HepG2 (cell line): ENCODE measurements around the gene NDST1. TPM values are rescaled to one million over a fixed set of nuclear protein-coding genes. Genes with fewer than 3 reads are reported as not detected.

Experiments used
- ATAC-seq: fragments of 200-7000 bp; cut with Tn5 transposase; 3 replicates; pipeline ENCODE4 v1.9.1; 2020; ENCODE audit warnings: mild to moderate bottlenecking, moderate library complexity
- BruUV-seq: library from RNA; stranded (reverse); fragments of 400-500 nt; replicated peaks from 2 replicates; lab custom pipeline; 2021; lab: Mats Ljungman, UMichigan
- CTCF ChIA-PET: fragments of 300-600 bp; formaldehyde crosslinking; extraction: SDS; loops from one replicate; lab custom pipeline; 2021; ENCODE audit warnings: low total read pairs, inconsistent platforms, low intra/inter-chr PET ratio; lab: Yijun Ruan, JAX
- POLR2A ChIA-PET: fragments of 350-600 bp; sonication (Branson Sonifier 250); formaldehyde crosslinking; loops from one replicate; lab custom pipeline; 2020; ENCODE audit warnings: antibody characterized with exemption, inconsistent platforms; lab: Yijun Ruan, JAX
- DNase-seq: peaks from one replicate; pipeline ENCODE4 v3.0.0-alpha.2; 2015; ENCODE audit warnings: low spot score
- FAIRE-seq: peaks from 3 replicates; lab custom pipeline; 2011; peaks lifted over from hg19 to GRCh38; lab: Jason Lieb, UNC
- H2AFZ ChIP-seq: one replicate; pipeline ENCODE4 v1.6.1; 2011; ENCODE audit warnings: low read length, inconsistent platforms
- H3K27ac ChIP-seq: fragments of 300-600 bp; 3 replicates; pipeline ENCODE4 v1.8.0; 2011; ENCODE audit warnings: mixed run types, mild to moderate bottlenecking, mixed read lengths, low read length, inconsistent platforms; ENCODE audit not compliant: insufficient read depth; ENCODE audit errors: extremely low read length
- H3K27me3 ChIP-seq, 2 experiments: fragments of 200-600 bp in 1 of 2; 2 replicates in 1 of 2; 3 replicates in 1 of 2; pipeline versions ENCODE4 v1.6.0 to v1.8.0; 2011; ENCODE audit warnings: low read length in 2 of 2, mild to moderate bottlenecking in 2 of 2, moderate library complexity in 2 of 2, inconsistent platforms in 1 of 2; ENCODE audit not compliant: insufficient read depth in 2 of 2, control insufficient read depth in 1 of 2
- H3K36me3 ChIP-seq, 2 experiments: fragments of 200-600 bp in 1 of 2; replicated peaks in 1 of 2; 2 replicates in 1 of 2; 3 replicates in 1 of 2; pipeline versions ENCODE4 v1.5.1 to v1.8.0; 2011; ENCODE audit warnings: low read length in 2 of 2, inconsistent platforms in 1 of 2; ENCODE audit not compliant: insufficient read depth in 2 of 2, control insufficient read depth in 1 of 2
- H3K4me1 ChIP-seq: 2 replicates; pipeline ENCODE4 v1.5.1; 2012; ENCODE audit warnings: low read length, inconsistent platforms; ENCODE audit not compliant: insufficient read depth
- H3K4me2 ChIP-seq: 2 replicates; pipeline ENCODE4 v1.6.0; 2011; ENCODE audit warnings: low read depth, low read length, inconsistent platforms
- H3K4me3 ChIP-seq, 3 experiments: fragments of 200-600 bp in 1 of 3; sonication (generic), shearing (Covaris generic) in 1 of 3; replicated peaks in 1 of 3; 2 replicates each; pipeline ENCODE4 v1.5.1; 2011 to 2016; ENCODE audit warnings: low read length in 3 of 3, inconsistent platforms in 2 of 3, low read depth in 2 of 3, mild to moderate bottlenecking in 2 of 3, control low read depth in 1 of 3, mixed read lengths in 1 of 3; ENCODE audit not compliant: insufficient read depth in 1 of 3
- H3K79me2 ChIP-seq: one replicate; pipeline ENCODE4 v1.6.1; 2011; ENCODE audit warnings: low read length, inconsistent platforms; ENCODE audit not compliant: insufficient read depth
- H3K9ac ChIP-seq: 2 replicates; pipeline ENCODE4 v1.6.0; 2011; ENCODE audit warnings: mild to moderate bottlenecking, low read depth, low read length, inconsistent platforms; ENCODE audit not compliant: insufficient read depth
- H3K9me3 ChIP-seq: 2 replicates; pipeline ENCODE4 v1.5.1; 2012; ENCODE audit warnings: mild to moderate bottlenecking, low read length
- H4K20me1 ChIP-seq: 2 replicates; pipeline ENCODE4 v1.6.0; 2011; ENCODE audit warnings: inconsistent platforms, mild to moderate bottlenecking, low read length, moderate library complexity; ENCODE audit not compliant: insufficient read depth
- ATF7-NPFF ChIP-seq: sonication (generic); formaldehyde crosslinking; IDR thresholded peaks from 2 replicates; pipeline ENCODE4 v1.8.1; 2023; ENCODE audit warnings: mild to moderate bottlenecking, low read depth, missing genetic modification reagents, moderate library complexity
- GABPB1 ChIP-seq: IDR thresholded peaks from 2 replicates; pipeline ENCODE4 v1.6.1; 2016; ENCODE audit warnings: mild to moderate bottlenecking, missing genetic modification reagents, moderate library complexity, missing compliant biosample characterization
- GTF2F1 ChIP-seq: fragments of 150-350 bp; IDR thresholded peaks from 2 replicates; pipeline ENCODE4 v1.6.1; 2014; ENCODE audit warnings: low read length
- MBD4 ChIP-seq: IDR thresholded peaks from 2 replicates; pipeline ENCODE4 v1.6.1; 2012; ENCODE audit warnings: low read length, inconsistent platforms, borderline replicate concordance
- NFIC ChIP-seq: IDR thresholded peaks from 2 replicates; pipeline ENCODE4 v1.6.1; 2012; ENCODE audit warnings: mild to moderate bottlenecking, low read length, inconsistent platforms
- NONO ChIP-seq, 2 experiments: fragments of 450-650 bp in 1 of 2; sonication (generic) in 1 of 2; formaldehyde crosslinking in 1 of 2; IDR thresholded peaks in 1 of 2; conservative IDR thresholded peaks in 1 of 2; 2 replicates each; pipeline versions ENCODE4 v1.6.1 to v1.8.0; 2017 to 2022; ENCODE audit warnings: mild to moderate bottlenecking in 1 of 2, missing genetic modification reagents in 1 of 2, moderate library complexity in 1 of 2
- POLR2AphosphoS2 ChIP-seq: IDR thresholded peaks from 2 replicates; pipeline ENCODE4 v1.6.1; 2011; ENCODE audit warnings: low read depth, low read length, improper control_type of control experiment
- SATB2 ChIP-seq: sonication (generic); formaldehyde crosslinking; IDR thresholded peaks from 2 replicates; pipeline ENCODE4 v1.5.0; 2020; ENCODE audit warnings: missing genetic modification reagents
- XRCC5 ChIP-seq: fragments of 200-400 bp; formaldehyde crosslinking; optimal IDR thresholded peaks from 2 replicates; pipeline ENCODE3; 2017; ENCODE audit warnings: mild to moderate bottlenecking, low read length
- ZBTB21 ChIP-seq: sonication (generic); formaldehyde crosslinking; IDR thresholded peaks from 2 replicates; pipeline ENCODE4 v1.4.0; 2020; ENCODE audit warnings: missing genetic modification reagents
- ZEB1 ChIP-seq: IDR thresholded peaks from 2 replicates; pipeline ENCODE4 v1.6.1; 2012; ENCODE audit warnings: mild to moderate bottlenecking, low read depth, inconsistent platforms; ENCODE audit not compliant: insufficient replicate concordance
- ZNF234 ChIP-seq: sonication (generic); formaldehyde crosslinking; conservative IDR thresholded peaks from 2 replicates; pipeline ENCODE4 v1.5.1; 2020; ENCODE audit warnings: mild to moderate bottlenecking, missing genetic modification reagents
- ZNF331 ChIP-seq: sonication (generic); formaldehyde crosslinking; IDR thresholded peaks from 2 replicates; pipeline ENCODE4 v1.4.0; 2020; ENCODE audit warnings: missing genetic modification reagents
- ZNF432 ChIP-seq: sonication (generic); formaldehyde crosslinking; IDR thresholded peaks from 2 replicates; pipeline ENCODE4 v1.5.0; 2020; ENCODE audit warnings: missing genetic modification reagents, mild to moderate bottlenecking, borderline replicate concordance
- ZNF781 ChIP-seq: sonication (generic); formaldehyde crosslinking; IDR thresholded peaks from 2 replicates; pipeline ENCODE4 v1.5.1; 2020; ENCODE audit warnings: borderline replicate concordance, mild to moderate bottlenecking, missing genetic modification reagents; ENCODE audit errors: not compliant biosample characterization
- ZNF83 ChIP-seq: sonication (generic); formaldehyde crosslinking; IDR thresholded peaks from 2 replicates; pipeline ENCODE4 v1.4.0; 2020; ENCODE audit warnings: missing genetic modification reagents, mild to moderate bottlenecking, borderline replicate concordance
- ZNF839 ChIP-seq: sonication (generic); formaldehyde crosslinking; IDR thresholded peaks from 2 replicates; pipeline ENCODE4 v1.4.0; 2020; ENCODE audit warnings: missing genetic modification reagents, mild to moderate bottlenecking, borderline replicate concordance
- ZNF883 ChIP-seq: sonication (generic); formaldehyde crosslinking; IDR thresholded peaks from 2 replicates; pipeline ENCODE4 v1.5.1; 2020; ENCODE audit warnings: mild to moderate bottlenecking, missing genetic modification reagents; ENCODE audit errors: not compliant biosample characterization
- WGBS: methylation state at CpG from one replicate; pipeline ENCODE4 v1.1.6; 2017; ENCODE audit warnings: low lambda C conversion rate; 5-methylcytosine and 5-hydroxymethylcytosine counted together
- in situ Hi-C: cut with HindIII; loops from 2 replicates; pipeline ENCODE4 v1.10.0; 2017; ENCODE audit warnings: low pct_unique_long_range_greater_than_20kb; ENCODE audit not compliant: extremely low pct_ligation_motif_present
- intact Hi-C: fragments of 100-400 bp; cut with micrococcal nuclease; formaldehyde crosslinking; loops from one replicate; pipeline ENCODE4 v1.10.0; 2022; ENCODE audit not compliant: unreplicated experiment
- polyA plus RNA-seq, 8 experiments: library from polyadenylated mRNA; depleted of rRNA in 3 of 8; stranded (reverse) in 7 of 8; unstranded in 1 of 8; fragments of >200 nt; fragmentation: Illumina TruSeq in 4 of 8; extraction: Trizol in 4 of 8; gene quantifications; 2 replicates each; pipeline versions ENCODE4 v1.2.1 to v1.2.3, GENCODE V29; 2011 to 2016; ENCODE audit warnings: low read depth in 4 of 8, missing spikeins in 1 of 8, mixed read lengths in 1 of 8; ENCODE audit not compliant: insufficient read depth in 1 of 8
- total RNA-seq, 5 experiments: library from RNA; depleted of rRNA; stranded (reverse); fragments of >200 nt; fragmentation: Illumina TruSeq; extraction: Trizol; gene quantifications; 2 replicates each; pipeline ENCODE4 v1.2.3, GENCODE V29; 2016; ENCODE audit warnings: low read depth in 1 of 5
- TF ChIP-seq, protein P1 (sequence below): sonication (generic); formaldehyde crosslinking; IDR thresholded peaks from 2 replicates; pipeline ENCODE4 v1.4.0; 2020; ENCODE audit warnings: missing genetic modification reagents
- TF ChIP-seq, protein P2 (sequence below): sonication (generic); formaldehyde crosslinking; IDR thresholded peaks from 2 replicates; pipeline ENCODE4 v1.8.0; 2022; ENCODE audit warnings: low read depth, missing genetic modification reagents

Gene NDST1
- total and polyA plus RNA-seq, 2 of the 13 experiments (the other 11 are each of a cell fraction or from before 2014, with no cell fraction given), result 23.8 to 26.2 TPM

DNA sequence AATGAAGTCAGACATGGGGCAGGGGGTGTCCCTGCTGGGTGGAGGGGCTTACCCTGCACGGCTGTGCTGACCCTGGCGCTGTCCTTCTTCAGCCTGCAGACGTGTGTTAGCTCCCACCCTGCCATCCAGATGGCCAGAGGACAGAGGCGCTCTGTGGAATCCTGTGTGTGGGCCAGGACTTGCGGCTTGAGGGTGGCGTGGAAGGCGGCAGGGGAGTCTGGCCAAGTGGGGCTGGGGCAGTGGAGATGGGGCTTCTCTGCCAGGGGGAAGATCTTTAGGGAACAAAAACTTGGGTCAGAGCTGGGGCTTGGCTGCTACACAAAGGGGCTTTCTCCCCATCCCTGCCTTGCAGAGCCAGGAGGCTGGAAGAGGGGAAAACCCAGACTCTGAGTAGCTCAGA is 86.1 kb downstream of the NDST1 start:
- no TSS peak for BruUV-seq
- Histone ChIP-seq H3K79me2 (no peaks in the 10 kb centered on the region), H2AFZ (no peak overlapping the region), H3K36me3 (no peaks in the 10 kb centered on the region), H3K9me3 (no peaks in the 10 kb centered on the region), H3K27me3 (peaks cover 3 to 51% of the 10 kb centered on the region in 2 experiments; a peak in 4 of 5 replicates), H3K9ac (no peak overlapping the region), H3K27ac (no peak overlapping the region), H3K4me1 (peaks cover 34% of the 10 kb centered on the region), H3K4me3 (no peak overlapping the region), H3K4me2 (no peak overlapping the region), H4K20me1 (no peaks in the 10 kb centered on the region)
- ATAC-seq (no peak), FAIRE-seq (no peak), DNase-seq (no peak)
- CTCF ChIA-PET, result no interaction called here
- 68% methylated on average over 6 of the region's 7 CpGs for WGBS
- no peak for TF ChIP-seq NFIC
- no peak for TF ChIP-seq ZNF331 (CRISPR knock-in tag)
- no peak for TF ChIP-seq ZNF883 (CRISPR knock-in tag)
- TF ChIP-seq ZNF839 (CRISPR knock-in tag), result no peak
- TF ChIP-seq POLR2AphosphoS2, result no peak
- no peak for TF ChIP-seq XRCC5
- TF ChIP-seq GTF2F1, result no peak
- TF ChIP-seq NONO (IDR thresholded peaks at IDR 0.05), result no peak
- no peak for TF ChIP-seq NONO (CRISPR knock-in tag; conservative IDR thresholded peaks at IDR 0.05)
- TF ChIP-seq ZBTB21 (CRISPR knock-in tag), result no peak
- no peak for TF ChIP-seq ATF7-NPFF (CRISPR knock-in tag)
- TF ChIP-seq ZNF432 (CRISPR knock-in tag), result no peak
- TF ChIP-seq ZNF83 (CRISPR knock-in tag), result no peak
- TF ChIP-seq MBD4, result no peak
- no peak for TF ChIP-seq GABPB1
- no peak for TF ChIP-seq ZNF234 (CRISPR knock-in tag)
- TF ChIP-seq, protein P1, sequence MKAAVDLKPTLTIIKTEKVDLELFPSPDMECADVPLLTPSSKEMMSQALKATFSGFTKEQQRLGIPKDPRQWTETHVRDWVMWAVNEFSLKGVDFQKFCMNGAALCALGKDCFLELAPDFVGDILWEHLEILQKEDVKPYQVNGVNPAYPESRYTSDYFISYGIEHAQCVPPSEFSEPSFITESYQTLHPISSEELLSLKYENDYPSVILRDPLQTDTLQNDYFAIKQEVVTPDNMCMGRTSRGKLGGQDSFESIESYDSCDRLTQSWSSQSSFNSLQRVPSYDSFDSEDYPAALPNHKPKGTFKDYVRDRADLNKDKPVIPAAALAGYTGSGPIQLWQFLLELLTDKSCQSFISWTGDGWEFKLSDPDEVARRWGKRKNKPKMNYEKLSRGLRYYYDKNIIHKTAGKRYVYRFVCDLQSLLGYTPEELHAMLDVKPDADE (CRISPR knock-in tag), result no peak
- no peak for TF ChIP-seq SATB2 (CRISPR knock-in tag)
- TF ChIP-seq ZEB1, result no peak
- TF ChIP-seq, protein P2, sequence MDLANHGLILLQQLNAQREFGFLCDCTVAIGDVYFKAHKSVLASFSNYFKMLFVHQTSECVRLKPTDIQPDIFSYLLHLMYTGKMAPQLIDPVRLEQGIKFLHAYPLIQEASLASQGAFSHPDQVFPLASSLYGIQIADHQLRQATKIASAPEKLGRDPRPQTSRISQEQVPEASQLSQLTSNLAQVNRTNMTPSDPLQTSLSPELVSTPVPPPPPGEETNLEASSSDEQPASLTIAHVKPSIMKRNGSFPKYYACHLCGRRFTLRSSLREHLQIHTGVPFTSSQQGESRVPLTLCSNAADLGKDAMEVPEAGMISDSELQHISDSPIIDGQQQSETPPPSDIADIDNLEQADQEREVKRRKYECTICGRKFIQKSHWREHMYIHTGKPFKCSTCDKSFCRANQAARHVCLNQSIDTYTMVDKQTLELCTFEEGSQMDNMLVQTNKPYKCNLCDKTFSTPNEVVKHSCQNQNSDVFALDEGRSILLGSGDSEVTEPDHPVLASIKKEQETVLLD, result no peak
- no peak for TF ChIP-seq ZNF781 (CRISPR knock-in tag)
- intact Hi-C loops, result loop anchor here (5.0 kb wide), 1 partner anchor 63 kb away; no protein-coding TSS in a partner anchor
- POLR2A ChIA-PET, result no interaction called here
- in situ Hi-C loops, result no loop called here
